Trophoblast cell (in vitro differentiated cells and primary cell): ENCODE measurements around the gene HOXA9.

Source experiments
- DNase-seq, 2 donors: peaks; one replicate each; pipeline ENCODE4 v3.0.0-alpha.2; 2016
- H2AFZ ChIP-seq: 2 replicates; pipeline ENCODE4 v1.6.1; 2013; ENCODE audit warnings: low read length, moderate library complexity, mild to moderate bottlenecking; ENCODE audit not compliant: insufficient read depth, poor library complexity
- H2AK5ac ChIP-seq: 2 replicates; pipeline ENCODE4 v1.6.1; 2013; ENCODE audit warnings: mild to moderate bottlenecking, low read length
- H2BK120ac ChIP-seq: 2 replicates; pipeline ENCODE4 v1.6.1; 2013; ENCODE audit warnings: low read length, mild to moderate bottlenecking, moderate library complexity; ENCODE audit not compliant: insufficient read depth, poor library complexity
- H2BK12ac ChIP-seq: 2 replicates; pipeline ENCODE4 v1.6.1; 2013; ENCODE audit warnings: mild to moderate bottlenecking, low read length, moderate library complexity
- H2BK5ac ChIP-seq: 2 replicates; pipeline ENCODE4 v1.6.1; 2013; ENCODE audit warnings: low read length, low read depth, moderate library complexity, mild to moderate bottlenecking; ENCODE audit not compliant: poor library complexity
- H3K14ac ChIP-seq: 2 replicates; pipeline ENCODE4 v1.6.1; 2013; ENCODE audit warnings: mild to moderate bottlenecking, low read length
- H3K18ac ChIP-seq: 2 replicates; pipeline ENCODE4 v1.6.1; 2013; ENCODE audit warnings: mild to moderate bottlenecking, low read length
- H3K23ac ChIP-seq: 2 replicates; pipeline ENCODE4 v1.6.1; 2013; ENCODE audit warnings: low read length
- H3K27ac ChIP-seq: 2 replicates; pipeline ENCODE4 v1.5.1; 2013; ENCODE audit warnings: low read depth, mild to moderate bottlenecking, inconsistent platforms, low read length, moderate library complexity
- H3K27me3 ChIP-seq: 2 replicates; pipeline ENCODE4 v1.6.1; 2013; ENCODE audit warnings: inconsistent platforms, mild to moderate bottlenecking, low read length, moderate library complexity; ENCODE audit not compliant: insufficient read depth
- H3K36me3 ChIP-seq, 2 experiments: 1 replicate in 1 of 2; 2 replicates in 1 of 2; pipeline ENCODE4 v1.6.1; 2013; ENCODE audit warnings: low read length in 2 of 2, mild to moderate bottlenecking in 2 of 2, moderate library complexity in 1 of 2; ENCODE audit not compliant: insufficient read depth in 2 of 2, control insufficient read depth in 1 of 2
- H3K4ac ChIP-seq: 2 replicates; pipeline ENCODE4 v1.6.1; 2013; ENCODE audit warnings: low read depth, mild to moderate bottlenecking, low read length, moderate library complexity
- H3K4me1 ChIP-seq, 2 experiments: 1 replicate in 1 of 2; 2 replicates in 1 of 2; pipeline ENCODE4 v1.6.1; 2013; ENCODE audit warnings: low read length in 2 of 2, mild to moderate bottlenecking in 2 of 2, moderate library complexity in 1 of 2; ENCODE audit not compliant: insufficient read depth in 2 of 2, control insufficient read depth in 1 of 2
- H3K4me2 ChIP-seq: 2 replicates; pipeline ENCODE4 v1.6.1; 2013; ENCODE audit warnings: inconsistent platforms, mild to moderate bottlenecking, low read length, moderate library complexity
- H3K4me3 ChIP-seq: 2 replicates; pipeline ENCODE4 v1.5.1; 2013; ENCODE audit warnings: mild to moderate bottlenecking, low read depth, low read length, inconsistent platforms
- H3K79me1 ChIP-seq: one replicate; pipeline ENCODE4 v1.6.1; 2013; ENCODE audit warnings: low read length
- H3K79me2 ChIP-seq: 2 replicates; pipeline ENCODE4 v1.6.1; 2013; ENCODE audit warnings: low read length, mild to moderate bottlenecking; ENCODE audit not compliant: control insufficient read depth, insufficient read depth, poor library complexity
- H3K9ac ChIP-seq: 2 replicates; pipeline ENCODE4 v1.6.1; 2013; ENCODE audit warnings: mild to moderate bottlenecking, low read length
- H3K9me3 ChIP-seq: 2 replicates; pipeline ENCODE4 v1.6.1; 2013; ENCODE audit warnings: low read depth, mild to moderate bottlenecking, control low read depth, inconsistent platforms, low read length; ENCODE audit not compliant: insufficient read depth
- H4K12ac ChIP-seq: 2 replicates; pipeline ENCODE4 v1.6.1; 2013; ENCODE audit warnings: low read depth, mild to moderate bottlenecking, low read length, moderate library complexity
- H4K8ac ChIP-seq: 2 replicates; pipeline ENCODE4 v1.6.1; 2013; ENCODE audit warnings: low read depth, mild to moderate bottlenecking, low read length, moderate library complexity
- H4K91ac ChIP-seq: one replicate; pipeline ENCODE4 v1.6.1; 2013; ENCODE audit warnings: low read depth, mild to moderate bottlenecking, low read length, moderate library complexity
- WGBS: extraction: QIAGEN DNeasy Blood & Tissue Kit; methylation state at CpG from one replicate; pipeline ENCODE4 v1.1.7; 2013; ENCODE audit warnings: missing lambda C conversion rate; ENCODE audit not compliant: insufficient read length, insufficient coverage; ENCODE audit errors: extremely low coverage; 5-methylcytosine and 5-hydroxymethylcytosine counted together

Gene HOXA9

GRCh38 chr7:27131390-27131819, 33.9 kb downstream of the HOXA9 start:
- Histone ChIP-seq H3K4me3 (no peak overlapping the region), H2BK12ac (no peak overlapping the region), H3K4me1 (peaks cover 8 to 10% of the 10 kb centered on the region in 2 experiments), H3K36me3 (no peaks in the 10 kb centered on the region), H2AK5ac (no peak overlapping the region), H3K4ac (no peak overlapping the region), H3K14ac (no peak overlapping the region), H3K9ac (no peak overlapping the region), H2BK5ac (no peak overlapping the region), H2BK120ac (no peak overlapping the region), H3K18ac (no peak overlapping the region), H3K4me2 (peak overlapping the region; percentile 79), H3K27ac (no peak overlapping the region), H2AFZ (no peak overlapping the region), H4K12ac (no peak overlapping the region), H3K23ac (no peak overlapping the region), H4K91ac (no peak overlapping the region), H3K9me3 (peaks cover 14% of the 10 kb centered on the region), H4K8ac (peak overlapping the region; percentile 59), H3K79me1 (no peaks in the 10 kb centered on the region), H3K27me3 (peaks cover 70% of the 10 kb centered on the region), H3K79me2 (no peaks in the 10 kb centered on the region)
- WGBS = no CpG with 5 or more reads among the region's 12 CpGs
- no peak for DNase-seq

- no peak within 1 kb of the TSS for H4K91ac ChIP-seq
- no peak within 1 kb of the TSS for H3K14ac ChIP-seq
- H3K23ac ChIP-seq = no peak within 1 kb of the TSS
- no peak within 1 kb of the TSS for H3K27ac ChIP-seq
- no peak within 1 kb of the TSS for H4K12ac ChIP-seq
- H3K9ac ChIP-seq = no peak within 1 kb of the TSS
- H3K4me1 ChIP-seq = peaks cover 8 to 10% of the 10 kb centered on the region in 2 experiments
- no CpG with 5 or more reads among the region's 67 CpGs for WGBS
- peak within 1 kb of the TSS; percentile 56 for H3K4me3 ChIP-seq
- peak within 1 kb of the TSS; percentile 59 for H4K8ac ChIP-seq
- no peaks in the 10 kb centered on the region for H3K36me3 ChIP-seq
- H3K9me3 ChIP-seq = peaks cover 14% of the 10 kb centered on the region
- H3K18ac ChIP-seq = no peak within 1 kb of the TSS
- H3K79me2 ChIP-seq = no peaks in the 10 kb centered on the region
- H2AFZ ChIP-seq = peak within 1 kb of the TSS; percentile 87
- H2BK5ac ChIP-seq = no peak within 1 kb of the TSS
- H2AK5ac ChIP-seq = no peak within 1 kb of the TSS
- H3K27me3 ChIP-seq = peaks cover 69% of the 10 kb centered on the region
- H2BK120ac ChIP-seq = no peak within 1 kb of the TSS
- no peak within 1 kb of the TSS for H2BK12ac ChIP-seq
- peak within 1 kb of the TSS; percentile 79 for H3K4me2 ChIP-seq
- DNase-seq = peak; percentile 69 to 80
- no peak within 1 kb of the TSS for H3K4ac ChIP-seq
- H3K79me1 ChIP-seq = no peaks in the 10 kb centered on the region
Measured at GRCh38 chr7:27130540-27131389, 34.6 kb downstream of the HOXA9 start, which contains the start of gene HOXA4. Gene HOXA4 (minus strand): TSS chr7:27130757. CDS start chr7:27130733, 24 bp downstream.

DNA sequence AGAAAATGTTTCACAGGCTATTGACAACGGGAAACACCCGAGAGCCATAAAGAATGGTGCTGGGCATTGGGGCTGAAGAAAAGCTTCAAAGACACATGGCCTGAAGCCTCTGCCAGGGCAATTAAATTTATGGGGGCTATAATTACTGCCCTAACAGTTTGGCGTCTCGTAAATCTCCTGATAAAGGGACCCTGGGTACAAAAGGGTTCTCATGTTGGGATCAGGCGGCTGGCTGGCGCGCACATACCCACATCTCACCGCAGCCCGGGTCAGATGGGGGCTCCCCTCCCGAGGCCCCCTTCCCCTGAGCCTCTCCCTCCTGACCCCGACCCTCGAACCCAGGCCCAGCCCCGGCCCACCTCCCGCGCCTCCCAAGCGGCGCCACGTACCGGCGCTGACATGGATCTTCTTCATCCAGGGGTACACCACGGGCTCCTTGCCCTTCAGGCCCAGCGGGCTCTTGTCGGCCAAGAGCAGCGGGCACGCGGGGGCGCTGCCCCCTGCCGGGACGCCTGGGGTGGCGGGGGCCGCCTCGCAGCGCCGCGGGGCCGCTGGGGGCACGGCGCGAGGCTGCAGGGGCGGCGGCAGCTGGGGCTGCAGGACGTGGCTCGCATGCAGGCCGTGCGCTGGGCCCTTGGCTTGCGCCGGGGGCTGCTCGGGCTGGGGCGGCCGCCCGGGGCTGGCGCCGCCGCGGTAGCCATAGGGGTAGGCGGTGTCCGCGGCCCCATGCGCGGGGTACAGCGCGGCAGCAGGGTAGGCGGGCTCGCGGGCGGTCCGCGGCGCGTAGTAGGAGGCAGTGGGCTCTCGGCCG, 35.4 kb downstream of the HOXA9 start:
- H3K4me3 ChIP-seq = no peak overlapping the region
- H2BK12ac ChIP-seq = no peak overlapping the region
- H3K4me2 ChIP-seq = peak overlapping the region; percentile 79
- H3K23ac ChIP-seq = no peak overlapping the region
- no CpG with 5 or more reads among the region's 72 CpGs for whole genome bisulfite sequencing
- no peak overlapping the region for H3K14ac ChIP-seq
- H2AFZ ChIP-seq = no peak overlapping the region
- H3K9me3 ChIP-seq = peaks cover 14% of the 10 kb centered on the region
- H4K12ac ChIP-seq = no peak overlapping the region
- peak; percentile 48 to 61 for DNase-seq
- H3K79me1 ChIP-seq = no peaks in the 10 kb centered on the region
- peaks cover 8 to 10% of the 10 kb centered on the region in 2 experiments for H3K4me1 ChIP-seq
- H3K18ac ChIP-seq = no peak overlapping the region
- no peaks in the 10 kb centered on the region for H3K36me3 ChIP-seq
- no peak overlapping the region for H4K91ac ChIP-seq
- H3K79me2 ChIP-seq = no peaks in the 10 kb centered on the region
- peaks cover 73% of the 10 kb centered on the region for H3K27me3 ChIP-seq
- H3K9ac ChIP-seq = no peak overlapping the region
- no peak overlapping the region for H3K4ac ChIP-seq
- H4K8ac ChIP-seq = no peak overlapping the region
- H2BK120ac ChIP-seq = no peak overlapping the region
- H2BK5ac ChIP-seq = no peak overlapping the region
- no peak overlapping the region for H3K27ac ChIP-seq
- no peak overlapping the region for H2AK5ac ChIP-seq

GRCh38 chr7:27128776-27129728, 36.3 kb downstream of the HOXA9 start:
- H3K9me3 ChIP-seq = peaks cover 19% of the 10 kb centered on the region
- no CpG with 5 or more reads among the region's 28 CpGs for WGBS
- DNase-seq = no peak

More at GRCh38 chr7:27128776-27129728, 36.3 kb downstream of the HOXA9 start:
- Histone ChIP-seq H3K36me3 (no peaks in the 10 kb centered on the region), H2BK120ac (no peak overlapping the region), H3K4ac (no peak overlapping the region), H3K79me1 (no peaks in the 10 kb centered on the region), H3K4me3 (no peak overlapping the region), H4K91ac (no peak overlapping the region), H2AFZ (no peak overlapping the region), H3K27ac (no peak overlapping the region), H2BK12ac (no peak overlapping the region), H4K12ac (no peak overlapping the region), H3K4me2 (no peak overlapping the region), H3K27me3 (peaks cover 79% of the 10 kb centered on the region), H3K4me1 (peaks cover 8 to 10% of the 10 kb centered on the region in 2 experiments), H3K79me2 (no peaks in the 10 kb centered on the region), H3K9ac (no peak overlapping the region), H3K23ac (no peak overlapping the region), H2BK5ac (no peak overlapping the region), H3K14ac (no peak overlapping the region), H2AK5ac (no peak overlapping the region), H3K18ac (no peak overlapping the region), H4K8ac (no peak overlapping the region)
